Activated CD4-positive, alpha-beta T cell treated with anti-CD3 and anti-CD28 coated beads, Interleukin-2, amount 50 U/mL, for 4 hours (primary cell): ENCODE measurements around the gene BAIAP2.

Source experiments
- DNase-seq, 2 experiments: peaks; one replicate each; pipeline ENCODE4 v3.0.0-alpha.2; 2020

Gene BAIAP2

GRCh38 chr17:81034779-81035520 is at the start of gene BAIAP2:
BAIAP2 (plus strand) TSS chr17:81035151; CDS start chr17:81035255, 104 bp downstream.
- peak; percentile 98 to 99 for DNase-seq

DNA sequence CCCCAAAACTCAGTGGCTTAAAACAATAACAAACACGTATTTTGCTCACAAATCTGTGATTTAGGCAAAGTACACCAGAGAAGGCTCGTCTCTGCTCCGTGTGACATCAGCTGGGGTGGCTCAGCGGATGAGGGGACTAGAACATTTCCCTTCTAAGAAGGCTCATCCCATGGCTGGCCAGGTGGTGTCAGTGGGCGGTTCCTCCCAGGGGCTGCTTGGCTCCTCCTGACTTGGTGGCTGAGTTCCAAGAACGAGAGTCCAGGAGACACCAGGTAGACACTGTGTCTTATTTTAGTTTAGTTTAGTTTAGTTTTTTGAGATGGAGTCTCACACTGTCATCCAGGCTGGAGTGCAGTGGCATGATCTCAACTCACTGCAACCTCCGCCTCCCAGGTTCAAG is 48.9 kb upstream of the BAIAP2 start:
- DNase-seq: no peak

DNA sequence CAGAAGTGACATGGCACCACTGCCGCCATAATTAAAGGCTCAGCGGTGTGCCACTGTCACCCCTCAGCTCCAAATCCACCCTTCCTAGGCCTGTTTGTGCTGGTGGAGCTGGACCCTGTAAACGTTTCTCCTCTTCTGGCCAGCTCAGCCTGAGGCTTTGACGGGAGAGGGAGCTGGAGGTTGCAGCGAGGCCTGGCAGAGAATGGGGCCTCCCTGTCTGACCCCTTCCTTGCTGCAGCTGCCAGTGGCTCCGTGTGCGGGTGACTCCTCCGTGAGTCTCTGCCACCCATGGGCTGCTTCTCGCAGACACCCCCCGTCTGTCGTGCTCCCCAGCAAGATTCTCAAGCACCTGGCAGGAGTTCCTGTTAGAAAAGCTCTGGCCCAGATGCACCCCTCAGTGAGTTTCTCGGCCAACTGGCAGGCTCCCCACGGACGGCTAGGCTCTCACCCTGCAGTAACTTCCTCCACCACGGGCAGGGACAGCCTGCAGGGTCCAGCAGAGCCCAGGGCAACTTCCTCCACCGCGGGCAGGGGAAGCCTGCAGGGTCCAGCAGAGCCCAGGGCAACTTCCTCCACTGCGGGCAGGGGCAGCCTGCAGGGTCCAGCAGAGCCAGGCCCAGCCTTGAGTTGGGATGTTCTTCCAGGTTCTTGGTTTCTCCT is 48.0 kb upstream of the BAIAP2 start:
- no peak for DNase-seq

DNA sequence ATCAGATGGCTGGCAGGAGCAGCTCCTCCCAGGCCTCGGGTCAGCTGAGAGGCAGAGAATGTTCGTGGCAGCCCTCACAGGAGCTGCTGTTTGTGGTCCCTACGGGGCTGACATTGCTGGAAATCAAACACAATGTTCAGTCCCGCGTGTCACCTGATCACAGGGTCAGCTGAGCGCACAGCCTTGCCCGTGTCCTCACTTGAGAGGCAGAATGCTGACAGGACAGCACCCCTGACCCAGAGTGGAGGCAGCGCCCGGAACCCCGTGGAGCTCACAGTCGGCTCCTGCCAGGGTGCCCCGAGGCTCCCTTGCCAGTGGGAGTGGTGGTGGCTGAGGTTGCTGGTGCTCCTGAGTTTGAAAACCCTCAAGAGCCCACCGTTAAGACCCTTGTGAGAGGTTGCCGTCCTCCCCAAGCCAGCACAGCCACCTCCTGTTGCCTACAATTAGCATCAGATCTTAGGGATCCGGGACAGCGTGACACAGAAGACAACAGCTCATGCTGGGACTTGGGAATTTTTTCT is 47.0 kb upstream of the BAIAP2 start:
- no peak for DNase-seq

- DNase-seq: no peak
These were observed 45.4 kb upstream of the BAIAP2 start for GRCh38 chr17:80989586-80989913.

- no peak for DNase-seq
These were observed 43.9 kb upstream of the BAIAP2 start for GRCh38 chr17:80990921-80991644.

- peak; percentile 49 to 58 for DNase-seq
These were observed 43.3 kb upstream of the BAIAP2 start, which contains the start of gene CHMP6 for GRCh38 chr17:80991645-80992076. CHMP6 (plus strand) TSS chr17:80991841; CDS start chr17:80991919, 78 bp downstream.

DNA sequence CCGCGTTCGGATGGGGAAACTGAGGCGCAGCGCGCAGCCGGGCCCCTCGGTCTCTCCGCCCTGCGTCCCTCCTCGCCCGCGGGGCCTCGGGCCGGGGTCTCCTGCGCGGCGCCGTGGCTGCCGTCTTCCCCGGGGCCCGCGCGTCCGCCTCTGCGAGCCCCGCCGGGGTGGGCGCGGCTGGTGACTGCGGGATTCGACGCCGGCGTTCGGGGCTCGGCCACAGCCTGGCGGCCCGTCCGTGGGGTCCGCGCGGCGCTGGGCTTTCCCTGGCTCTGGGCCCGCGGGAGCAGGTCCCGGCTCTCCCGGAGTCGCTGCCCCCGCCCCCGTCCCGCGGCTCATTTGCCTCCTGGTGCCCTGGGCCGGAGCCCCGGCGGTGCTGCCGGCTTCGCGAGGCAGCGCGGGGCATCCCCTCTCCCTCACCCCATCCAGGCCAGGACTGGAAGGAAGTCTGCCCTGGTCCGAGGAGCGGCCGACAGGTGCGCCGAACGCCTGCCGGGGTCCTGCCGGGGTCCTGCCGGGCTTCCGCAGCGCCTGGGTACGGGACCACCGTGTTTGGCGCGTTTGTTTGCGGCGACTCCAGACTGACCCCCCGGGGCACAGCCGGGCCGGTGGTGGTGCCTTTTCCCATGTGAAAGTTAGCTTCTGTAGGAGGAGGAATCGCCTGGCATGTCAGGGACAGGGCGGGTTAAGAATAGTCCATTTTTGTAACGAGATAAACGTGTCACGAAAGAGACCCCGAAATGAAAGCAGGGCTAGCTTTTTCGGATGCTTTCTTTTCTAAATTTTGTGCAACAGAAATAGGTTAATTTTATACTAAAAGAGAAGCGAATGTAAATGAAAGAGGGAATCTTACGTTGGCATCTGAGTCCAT is 42.6 kb upstream of the BAIAP2 start:
- DNase-seq: no peak

- DNase-seq: no peak
These were observed 41.9 kb upstream of the BAIAP2 start for GRCh38 chr17:80992948-80993624.

DNA sequence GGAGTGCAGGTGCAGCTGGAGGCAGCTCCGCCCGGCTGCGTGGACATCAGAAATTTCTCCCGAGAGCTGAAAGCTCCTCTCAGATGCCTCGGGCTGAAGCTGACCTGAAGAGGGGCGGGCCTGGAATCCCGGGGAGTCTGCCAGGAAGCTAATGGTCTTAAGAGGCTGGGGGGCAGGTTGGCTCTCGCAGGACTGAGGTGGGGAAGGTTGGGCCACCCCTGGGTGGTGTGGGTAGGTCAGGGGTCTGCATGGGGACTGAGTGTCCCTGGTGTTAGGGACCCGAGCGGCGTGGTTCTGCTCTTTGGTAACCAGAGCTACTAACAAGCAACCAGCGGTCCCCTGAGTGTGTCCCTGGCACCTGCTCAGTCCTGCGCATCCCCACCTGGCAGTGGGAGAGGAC is 39.8 kb upstream of the BAIAP2 start:
- no peak for DNase-seq

- no peak for DNase-seq
These were observed 38.3 kb upstream of the BAIAP2 start for GRCh38 chr17:80996422-80997305.

DNA sequence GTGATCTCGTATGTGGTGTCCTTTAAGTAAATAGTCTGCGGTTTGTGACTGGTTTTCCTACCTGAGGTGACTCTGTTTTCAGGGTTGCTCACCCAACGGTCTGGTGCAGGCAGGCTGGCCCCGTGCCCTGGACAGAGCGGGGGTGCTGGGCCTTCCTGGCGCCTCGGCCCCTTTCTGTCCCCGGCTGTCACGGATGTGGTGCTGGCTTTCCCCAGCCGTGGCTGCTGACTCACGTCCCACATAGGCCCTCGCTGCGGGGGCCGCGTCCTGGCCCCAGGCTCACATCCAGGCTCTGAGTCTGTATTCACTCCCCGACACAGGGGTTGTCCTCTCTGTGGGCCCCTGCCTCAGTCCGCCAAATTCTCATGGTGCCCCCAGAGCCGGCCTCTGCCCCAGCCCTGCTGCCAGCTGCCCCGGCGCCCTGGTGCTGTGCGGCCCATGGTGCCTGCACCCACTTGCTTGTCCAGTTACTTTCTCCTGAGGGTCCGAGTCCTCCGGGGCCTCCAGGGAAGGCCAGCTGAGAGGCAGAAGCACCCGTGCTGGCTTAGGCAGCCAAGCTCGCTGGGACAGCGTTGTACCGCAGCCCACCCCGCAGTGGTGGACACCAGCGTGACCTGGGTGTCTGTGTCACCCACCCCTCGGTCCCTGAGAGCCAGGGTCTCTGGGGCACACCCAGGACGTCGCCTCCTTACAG is 37.4 kb upstream of the BAIAP2 start:
- no peak for DNase-seq

DNA sequence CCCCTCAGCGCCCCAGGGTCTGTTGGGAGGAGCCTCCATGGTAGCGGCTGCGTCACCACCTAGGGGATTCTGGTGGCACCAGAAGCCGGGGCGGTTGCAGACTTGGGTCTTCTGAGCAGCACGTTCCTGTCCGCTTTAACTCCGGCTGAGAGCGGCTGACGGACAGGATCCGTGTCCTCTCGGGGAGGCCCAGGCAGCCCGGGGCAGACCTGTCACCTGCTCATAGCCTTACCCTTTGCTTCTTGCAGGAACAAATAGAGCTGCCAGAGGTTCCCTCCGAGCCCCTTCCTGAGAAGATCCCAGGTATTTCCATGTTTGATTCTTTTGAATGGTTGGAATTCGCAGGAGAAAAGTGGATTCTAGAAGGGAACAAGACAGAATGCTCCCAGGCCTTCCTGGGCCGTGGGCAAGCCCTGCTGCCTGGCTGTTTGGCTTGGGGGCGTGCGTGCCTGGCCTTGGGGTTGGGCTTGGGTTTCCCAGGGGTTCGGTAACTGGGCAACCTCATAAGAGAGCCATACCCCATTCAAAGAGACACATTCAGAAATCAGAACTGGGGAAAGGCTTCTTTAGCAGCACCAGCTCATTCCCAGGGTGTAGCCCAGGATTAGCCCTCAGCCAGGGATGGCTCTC is 36.7 kb upstream of the BAIAP2 start:
- DNase-seq: no peak

DNA sequence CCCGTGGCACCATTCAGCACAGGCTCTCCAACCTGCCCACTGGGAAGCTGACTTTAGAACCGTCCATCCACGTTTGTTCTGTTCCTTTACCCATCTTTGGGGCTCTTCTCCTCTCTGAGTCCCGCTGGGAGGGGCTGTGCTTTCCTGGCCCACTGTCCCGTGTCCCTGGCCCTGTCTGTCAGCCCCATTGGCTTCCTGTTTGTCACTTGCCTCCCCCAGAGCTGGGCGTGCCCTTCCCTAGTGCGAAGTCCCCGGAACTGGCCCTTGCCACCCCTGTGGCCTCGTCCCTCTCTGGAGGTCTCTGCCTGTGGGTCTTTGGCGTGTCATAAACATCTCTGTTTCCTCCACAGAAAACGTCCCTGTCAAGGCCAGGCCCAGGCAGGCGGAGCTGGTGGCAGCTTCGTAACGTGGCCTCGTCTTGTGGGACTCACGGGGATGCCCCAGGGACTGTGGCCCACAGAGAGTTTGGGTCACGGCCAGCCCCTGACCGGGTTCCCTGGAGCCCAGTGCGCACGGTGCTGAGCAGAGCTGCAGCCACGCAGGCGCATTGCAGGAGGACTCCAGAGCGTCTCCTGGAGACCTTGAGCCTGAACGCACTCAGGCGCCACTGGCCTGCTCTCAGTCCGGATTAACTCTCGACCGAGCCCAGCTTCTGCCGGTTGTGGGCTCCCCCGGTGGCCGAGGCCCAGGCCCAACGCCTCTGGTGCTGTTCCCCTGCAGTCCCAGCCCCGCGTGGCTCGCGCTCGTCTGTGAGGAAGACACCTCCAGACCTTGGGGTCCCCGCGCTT is 36.0 kb upstream of the BAIAP2 start:
- no peak for DNase-seq

DNA sequence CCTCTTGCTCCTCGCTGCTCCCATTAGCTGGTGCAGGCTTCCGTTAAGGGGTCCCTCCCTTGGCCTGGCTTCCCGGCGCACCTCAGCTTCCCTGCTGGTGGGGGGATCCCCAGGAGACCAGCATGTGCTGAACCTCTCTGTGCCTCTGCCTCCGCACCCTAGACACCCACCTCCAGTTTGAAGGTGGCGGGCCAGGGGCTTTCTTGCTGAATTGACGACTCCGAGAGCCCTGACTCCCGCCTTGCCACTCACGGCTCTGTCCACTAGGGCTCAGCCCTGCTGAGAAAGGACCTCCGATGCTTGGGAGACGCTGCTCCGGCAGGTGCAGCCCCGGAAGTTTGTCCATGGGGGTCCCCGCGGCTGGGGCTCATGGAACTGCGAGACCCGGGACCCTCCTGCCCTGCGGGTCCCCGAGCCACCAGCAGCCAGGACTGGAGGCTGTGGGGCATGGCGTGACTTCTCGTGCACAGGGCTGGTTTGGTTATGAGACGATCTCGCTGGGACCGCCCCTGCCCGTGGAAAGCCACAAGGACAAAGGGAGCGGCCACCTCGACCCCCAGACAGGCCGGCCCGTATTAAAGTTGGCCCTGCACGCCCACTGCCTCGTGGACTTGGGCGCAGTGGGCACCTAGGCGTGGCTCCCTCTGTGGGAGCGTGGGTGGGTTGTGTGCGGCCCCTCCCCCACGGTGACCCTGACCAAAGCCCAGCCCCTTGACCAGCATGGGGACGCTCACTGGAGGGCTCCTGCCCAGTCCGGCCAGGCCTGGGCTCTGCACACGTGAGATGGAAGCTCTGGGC is 35.2 kb upstream of the BAIAP2 start:
- no peak for DNase-seq

DNA sequence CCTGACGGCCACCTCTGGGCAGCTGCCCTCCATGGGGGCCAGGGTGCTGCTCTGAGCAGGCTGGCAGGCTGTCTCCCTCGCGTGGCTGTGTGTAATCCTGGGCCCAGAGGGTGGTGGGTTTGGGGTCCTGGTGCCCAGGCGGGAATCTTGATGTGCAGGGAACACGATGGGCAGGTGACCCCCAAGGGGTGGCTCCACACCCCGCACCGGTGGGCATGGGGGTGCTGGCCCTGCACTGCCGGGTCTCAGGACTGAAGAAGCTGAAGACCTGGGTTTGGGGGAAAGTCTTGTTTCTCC is 34.7 kb upstream of the BAIAP2 start:
- DNase-seq: no peak

DNA sequence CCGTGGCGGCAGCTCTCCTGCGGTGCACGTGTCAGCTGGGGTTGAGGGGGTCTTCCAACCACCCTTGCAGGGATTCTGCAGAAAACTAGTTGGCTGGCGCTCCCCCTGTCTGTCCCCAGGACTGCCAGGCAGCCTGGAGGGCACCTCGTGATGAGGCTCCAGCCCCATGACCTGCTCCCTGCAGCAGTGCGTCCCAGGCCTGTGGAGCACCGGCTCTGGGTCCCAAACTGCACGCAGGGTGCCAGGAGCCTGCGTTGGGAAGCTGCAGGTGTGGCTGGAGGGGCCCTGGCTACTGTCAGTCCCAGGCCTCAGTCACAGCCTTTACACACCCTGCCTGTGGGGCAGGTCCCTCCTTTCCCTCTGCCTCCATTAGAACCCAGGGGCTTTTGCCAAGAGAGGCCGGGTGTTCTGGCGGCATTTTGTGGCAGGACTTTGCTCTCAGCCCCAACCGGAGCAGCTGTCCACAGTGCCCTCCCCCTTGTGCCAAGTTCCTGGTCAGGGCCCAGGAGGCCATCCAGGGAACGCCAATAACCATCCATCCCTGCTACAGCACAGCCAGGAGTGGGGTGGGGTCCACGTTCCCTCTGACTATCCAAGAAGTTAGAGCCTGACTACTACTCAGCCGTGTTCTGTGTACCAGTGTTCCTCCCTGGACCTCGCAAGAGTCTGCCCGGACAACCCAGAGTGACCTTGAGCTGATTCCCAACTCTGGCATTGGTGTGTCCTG is 34.2 kb upstream of the BAIAP2 start:
- DNase-seq: no peak

DNA sequence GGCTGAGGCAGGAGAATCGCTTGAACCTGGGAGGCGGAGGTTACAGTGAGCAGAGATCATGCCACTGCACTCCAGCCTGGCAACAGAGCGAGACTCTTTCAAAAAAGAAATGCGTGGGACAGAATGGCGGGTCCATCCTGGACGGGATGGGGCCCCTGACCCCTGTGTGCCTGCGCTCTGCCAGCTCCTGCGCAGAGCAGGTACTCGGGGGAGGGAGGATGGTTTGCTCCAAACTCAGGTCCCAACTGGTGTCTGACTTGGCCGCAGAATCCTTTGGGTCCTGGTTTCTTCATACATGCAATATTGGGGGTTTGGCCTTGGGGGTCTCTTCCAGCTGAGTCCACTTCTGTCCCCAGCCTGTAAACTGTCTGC is 33.0 kb upstream of the BAIAP2 start:
- DNase-seq: no peak
